ENCODE results near the gene HAGH. TPM values are rescaled to one million over a fixed set of nuclear protein-coding genes. Genes with fewer than 3 reads are reported as not detected.

The HAGH gene
- polyA plus RNA-seq, 1 donor from 2014 or later = 163 TPM

DNA sequence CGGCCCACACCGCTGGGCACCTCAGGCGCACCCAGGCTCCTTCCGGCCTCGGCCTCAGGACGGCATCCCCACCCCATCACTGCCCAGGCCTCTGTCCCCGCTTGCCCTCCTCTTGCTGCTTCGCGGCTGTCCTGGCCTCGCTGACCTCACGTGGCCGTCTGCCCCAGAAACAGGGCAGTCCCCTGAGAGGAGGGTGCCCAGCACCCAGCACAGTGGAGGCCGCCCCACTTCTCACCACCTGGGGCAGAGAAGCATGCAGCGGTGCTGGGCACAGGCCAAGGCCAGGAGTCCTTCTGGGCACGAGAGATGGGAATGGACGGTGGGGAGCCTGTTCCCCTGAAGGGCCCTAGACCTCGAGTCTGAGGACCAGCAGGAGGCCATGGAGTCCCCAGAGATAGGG, 8.9 kb downstream of the HAGH start:
- Histone ChIP-seq H3K9me2 (ENCODE audit: insufficient read depth, low read length) (no peaks in the 10 kb centered on the region), H3K79me2 (replicated peaks; ENCODE audit: insufficient read depth, low read length) (no peaks in the 10 kb centered on the region), H3K4me2 (ENCODE audit: low read length) (no peak overlapping the region), H3K27me3 (ENCODE audit: insufficient read depth, low read depth, low read length) (no peaks in the 10 kb centered on the region), H3K36me3 (ENCODE audit: insufficient read depth, low read length) (no peaks in the 10 kb centered on the region), H3K4me3 (ENCODE audit: low read length) (no peak overlapping the region), H2AFZ (ENCODE audit: low read depth, low read length) (no peak overlapping the region), H3K9me3 (ENCODE audit: low read length) (no peaks in the 10 kb centered on the region), H4K20me1 (ENCODE audit: insufficient read depth) (no peaks in the 10 kb centered on the region), H3K27ac (ENCODE audit: low read length) (no peak overlapping the region), H3K9ac (ENCODE audit: low read length) (no peak overlapping the region), H3F3A (ENCODE audit: insufficient read depth, low read length, poor library complexity, severe bottlenecking) (no peaks in the 10 kb centered on the region)
- TF ChIP-seq, protein P1, sequence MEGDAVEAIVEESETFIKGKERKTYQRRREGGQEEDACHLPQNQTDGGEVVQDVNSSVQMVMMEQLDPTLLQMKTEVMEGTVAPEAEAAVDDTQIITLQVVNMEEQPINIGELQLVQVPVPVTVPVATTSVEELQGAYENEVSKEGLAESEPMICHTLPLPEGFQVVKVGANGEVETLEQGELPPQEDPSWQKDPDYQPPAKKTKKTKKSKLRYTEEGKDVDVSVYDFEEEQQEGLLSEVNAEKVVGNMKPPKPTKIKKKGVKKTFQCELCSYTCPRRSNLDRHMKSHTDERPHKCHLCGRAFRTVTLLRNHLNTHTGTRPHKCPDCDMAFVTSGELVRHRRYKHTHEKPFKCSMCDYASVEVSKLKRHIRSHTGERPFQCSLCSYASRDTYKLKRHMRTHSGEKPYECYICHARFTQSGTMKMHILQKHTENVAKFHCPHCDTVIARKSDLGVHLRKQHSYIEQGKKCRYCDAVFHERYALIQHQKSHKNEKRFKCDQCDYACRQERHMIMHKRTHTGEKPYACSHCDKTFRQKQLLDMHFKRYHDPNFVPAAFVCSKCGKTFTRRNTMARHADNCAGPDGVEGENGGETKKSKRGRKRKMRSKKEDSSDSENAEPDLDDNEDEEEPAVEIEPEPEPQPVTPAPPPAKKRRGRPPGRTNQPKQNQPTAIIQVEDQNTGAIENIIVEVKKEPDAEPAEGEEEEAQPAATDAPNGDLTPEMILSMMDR (IDR thresholded peaks at IDR 0.05; ENCODE audit: poor library complexity, severe bottlenecking) = no peak
- TF ChIP-seq POLR2AphosphoS5 (IDR thresholded peaks at IDR 0.05) (no peak), TAF1 (IDR thresholded peaks at IDR 0.05; ENCODE audit: low read depth) (no peak), MXI1 (conservative IDR thresholded peaks at IDR 0.05; ENCODE audit: poor library complexity, severe bottlenecking) (no peak), RAD21 (conservative IDR thresholded peaks at IDR 0.05) (no peak), EP300 (conservative IDR thresholded peaks at IDR 0.05; ENCODE audit: poor library complexity, severe bottlenecking) (no peak), SMC3 (conservative IDR thresholded peaks at IDR 0.05; ENCODE audit: poor library complexity) (no peak), EZH2 (IDR thresholded peaks at IDR 0.05; ENCODE audit: borderline replicate concordance, insufficient read depth, low read length, poor library complexity, severe bottlenecking) (no peak)
- TF ChIP-seq, protein P2, sequence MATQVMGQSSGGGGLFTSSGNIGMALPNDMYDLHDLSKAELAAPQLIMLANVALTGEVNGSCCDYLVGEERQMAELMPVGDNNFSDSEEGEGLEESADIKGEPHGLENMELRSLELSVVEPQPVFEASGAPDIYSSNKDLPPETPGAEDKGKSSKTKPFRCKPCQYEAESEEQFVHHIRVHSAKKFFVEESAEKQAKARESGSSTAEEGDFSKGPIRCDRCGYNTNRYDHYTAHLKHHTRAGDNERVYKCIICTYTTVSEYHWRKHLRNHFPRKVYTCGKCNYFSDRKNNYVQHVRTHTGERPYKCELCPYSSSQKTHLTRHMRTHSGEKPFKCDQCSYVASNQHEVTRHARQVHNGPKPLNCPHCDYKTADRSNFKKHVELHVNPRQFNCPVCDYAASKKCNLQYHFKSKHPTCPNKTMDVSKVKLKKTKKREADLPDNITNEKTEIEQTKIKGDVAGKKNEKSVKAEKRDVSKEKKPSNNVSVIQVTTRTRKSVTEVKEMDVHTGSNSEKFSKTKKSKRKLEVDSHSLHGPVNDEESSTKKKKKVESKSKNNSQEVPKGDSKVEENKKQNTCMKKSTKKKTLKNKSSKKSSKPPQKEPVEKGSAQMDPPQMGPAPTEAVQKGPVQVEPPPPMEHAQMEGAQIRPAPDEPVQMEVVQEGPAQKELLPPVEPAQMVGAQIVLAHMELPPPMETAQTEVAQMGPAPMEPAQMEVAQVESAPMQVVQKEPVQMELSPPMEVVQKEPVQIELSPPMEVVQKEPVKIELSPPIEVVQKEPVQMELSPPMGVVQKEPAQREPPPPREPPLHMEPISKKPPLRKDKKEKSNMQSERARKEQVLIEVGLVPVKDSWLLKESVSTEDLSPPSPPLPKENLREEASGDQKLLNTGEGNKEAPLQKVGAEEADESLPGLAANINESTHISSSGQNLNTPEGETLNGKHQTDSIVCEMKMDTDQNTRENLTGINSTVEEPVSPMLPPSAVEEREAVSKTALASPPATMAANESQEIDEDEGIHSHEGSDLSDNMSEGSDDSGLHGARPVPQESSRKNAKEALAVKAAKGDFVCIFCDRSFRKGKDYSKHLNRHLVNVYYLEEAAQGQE (IDR thresholded peaks at IDR 0.05; ENCODE audit: borderline replicate concordance) = no peak

DNA sequence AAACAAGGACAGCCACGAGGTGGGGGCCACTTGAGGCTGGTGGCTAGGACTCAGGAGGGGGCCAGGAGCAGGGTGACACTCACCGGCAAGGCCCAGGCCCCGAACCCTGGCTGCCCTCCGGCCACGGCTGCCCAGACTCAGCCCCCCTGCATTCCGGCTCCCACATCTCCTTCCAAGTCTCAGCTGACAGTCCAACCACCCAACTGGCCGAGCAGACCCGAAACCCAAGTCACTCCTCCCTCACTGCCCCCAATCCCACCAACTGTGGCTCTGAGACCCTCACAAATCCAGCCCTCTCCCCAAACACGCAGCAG, 9.4 kb downstream of the HAGH start:
- no peaks in the 10 kb centered on the region for H3K36me3 ChIP-seq (ENCODE audit: insufficient read depth, low read length)
- H3K9me2 ChIP-seq (ENCODE audit: insufficient read depth, low read length) = no peaks in the 10 kb centered on the region
- TF ChIP-seq, protein P2 (IDR thresholded peaks at IDR 0.05; ENCODE audit: borderline replicate concordance) = no peak
- TF ChIP-seq EP300 (conservative IDR thresholded peaks at IDR 0.05; ENCODE audit: poor library complexity, severe bottlenecking) (no peak), TAF1 (IDR thresholded peaks at IDR 0.05; ENCODE audit: low read depth) (no peak), RAD21 (conservative IDR thresholded peaks at IDR 0.05) (no peak), POLR2AphosphoS5 (IDR thresholded peaks at IDR 0.05) (no peak), EZH2 (IDR thresholded peaks at IDR 0.05; ENCODE audit: borderline replicate concordance, insufficient read depth, low read length, poor library complexity, severe bottlenecking) (no peak), MXI1 (conservative IDR thresholded peaks at IDR 0.05; ENCODE audit: poor library complexity, severe bottlenecking) (no peak), SMC3 (conservative IDR thresholded peaks at IDR 0.05; ENCODE audit: poor library complexity) (no peak)
- TF ChIP-seq, protein P1 (IDR thresholded peaks at IDR 0.05; ENCODE audit: poor library complexity, severe bottlenecking) = no peak
- H3F3A ChIP-seq (ENCODE audit: insufficient read depth, low read length, poor library complexity, severe bottlenecking) = no peaks in the 10 kb centered on the region
- no peaks in the 10 kb centered on the region for H3K79me2 ChIP-seq (replicated peaks; ENCODE audit: insufficient read depth, low read length)
- no peak overlapping the region for H3K9ac ChIP-seq (ENCODE audit: low read length)
- H3K27ac ChIP-seq (ENCODE audit: low read length) = no peak overlapping the region
- no peaks in the 10 kb centered on the region for H4K20me1 ChIP-seq (ENCODE audit: insufficient read depth)
- H3K9me3 ChIP-seq (ENCODE audit: low read length) = no peaks in the 10 kb centered on the region
- H3K27me3 ChIP-seq (ENCODE audit: insufficient read depth, low read depth, low read length) = no peaks in the 10 kb centered on the region
- H3K4me2 ChIP-seq (ENCODE audit: low read length) = no peak overlapping the region
- no peak overlapping the region for H2AFZ ChIP-seq (ENCODE audit: low read depth, low read length)
- H3K4me3 ChIP-seq (ENCODE audit: low read length) = no peak overlapping the region

Data from neural cell (in vitro differentiated cells).